GM20000 (cell line): Measurements from ENCODE around the gene WDFY2.

Experiments
- DNase-seq: peaks from one replicate; pipeline ENCODE4 v3.0.0; 2012; ENCODE audit warnings: low spot score
- TF ChIP-seq, protein P1 (sequence below): IDR thresholded peaks from 2 replicates; pipeline ENCODE4 v1.5.1; 2012; ENCODE audit warnings: mild to moderate bottlenecking, control low read depth; ENCODE audit errors: extremely low read depth, missing control alignments

WDFY2 gene

DNA sequence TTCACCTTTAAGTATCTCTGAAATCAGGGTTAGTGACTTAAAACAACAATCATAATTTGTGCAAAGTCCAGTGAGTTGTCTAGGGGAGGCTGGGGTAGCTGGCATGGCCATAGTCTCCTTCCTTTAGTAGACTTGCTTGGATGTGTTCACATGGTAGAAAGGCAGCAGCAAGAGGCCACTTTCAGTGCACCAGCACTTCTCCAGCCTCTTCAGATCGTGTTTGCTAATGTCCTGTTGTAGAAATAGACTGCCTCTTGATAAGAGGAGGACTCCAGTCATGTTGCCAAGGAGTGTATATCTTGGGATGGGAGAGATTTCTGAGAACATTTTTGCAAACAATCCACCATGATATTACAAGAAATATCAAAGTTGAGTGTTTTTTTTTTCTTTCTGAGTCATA is 22.9 kb downstream of the WDFY2 start:
- TF ChIP-seq, protein P1, sequence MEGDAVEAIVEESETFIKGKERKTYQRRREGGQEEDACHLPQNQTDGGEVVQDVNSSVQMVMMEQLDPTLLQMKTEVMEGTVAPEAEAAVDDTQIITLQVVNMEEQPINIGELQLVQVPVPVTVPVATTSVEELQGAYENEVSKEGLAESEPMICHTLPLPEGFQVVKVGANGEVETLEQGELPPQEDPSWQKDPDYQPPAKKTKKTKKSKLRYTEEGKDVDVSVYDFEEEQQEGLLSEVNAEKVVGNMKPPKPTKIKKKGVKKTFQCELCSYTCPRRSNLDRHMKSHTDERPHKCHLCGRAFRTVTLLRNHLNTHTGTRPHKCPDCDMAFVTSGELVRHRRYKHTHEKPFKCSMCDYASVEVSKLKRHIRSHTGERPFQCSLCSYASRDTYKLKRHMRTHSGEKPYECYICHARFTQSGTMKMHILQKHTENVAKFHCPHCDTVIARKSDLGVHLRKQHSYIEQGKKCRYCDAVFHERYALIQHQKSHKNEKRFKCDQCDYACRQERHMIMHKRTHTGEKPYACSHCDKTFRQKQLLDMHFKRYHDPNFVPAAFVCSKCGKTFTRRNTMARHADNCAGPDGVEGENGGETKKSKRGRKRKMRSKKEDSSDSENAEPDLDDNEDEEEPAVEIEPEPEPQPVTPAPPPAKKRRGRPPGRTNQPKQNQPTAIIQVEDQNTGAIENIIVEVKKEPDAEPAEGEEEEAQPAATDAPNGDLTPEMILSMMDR = no peak
- no peak for DNase-seq

DNA sequence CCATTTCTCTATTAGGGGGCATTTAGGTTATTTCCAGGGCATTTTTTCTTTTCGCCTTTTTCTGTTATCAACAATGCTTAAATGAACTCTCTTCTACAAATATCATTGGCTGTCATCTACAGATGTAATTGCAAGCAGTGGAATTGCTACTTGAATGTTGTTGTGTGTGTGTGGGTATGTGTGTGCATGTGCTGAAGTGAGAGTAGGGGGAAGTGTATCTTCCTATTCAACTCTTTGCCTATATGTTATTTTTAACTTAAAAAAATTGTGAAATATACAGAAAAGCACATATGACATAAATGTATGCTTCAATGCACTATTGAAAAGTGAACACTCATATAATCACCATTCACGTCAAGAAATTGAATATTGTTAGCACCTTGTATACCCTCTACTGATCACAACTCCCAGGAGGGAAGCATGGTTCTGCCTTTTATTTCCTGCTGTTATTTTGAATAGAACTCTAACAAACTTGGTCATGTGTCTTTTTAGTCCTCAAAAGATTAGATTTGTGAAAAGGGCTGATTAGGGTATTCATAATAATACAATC is 24.7 kb downstream of the WDFY2 start:
- TF ChIP-seq, protein P1 = no peak
- DNase-seq = no peak

DNA sequence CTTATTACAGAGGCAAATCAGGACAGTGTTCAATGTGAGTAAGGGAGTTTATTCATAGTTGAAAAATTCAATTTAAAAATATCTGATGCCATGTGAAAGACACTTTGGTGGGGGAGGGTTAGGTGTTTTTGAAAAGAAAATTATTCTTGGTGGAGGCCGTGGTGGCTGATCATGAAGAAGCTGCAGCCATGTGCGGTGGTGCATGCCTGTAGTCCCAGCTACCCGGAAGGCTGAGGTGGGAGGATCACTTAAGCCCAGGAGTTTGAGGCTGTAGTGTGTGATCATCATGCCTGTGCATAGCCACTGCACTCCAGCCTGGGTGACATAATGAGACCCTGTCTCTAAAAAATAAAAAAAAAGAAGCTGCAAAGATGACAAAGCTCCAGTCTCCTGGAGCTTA is 28.6 kb downstream of the WDFY2 start:
- DNase-seq = no peak
- TF ChIP-seq, protein P1 = no peak

DNA sequence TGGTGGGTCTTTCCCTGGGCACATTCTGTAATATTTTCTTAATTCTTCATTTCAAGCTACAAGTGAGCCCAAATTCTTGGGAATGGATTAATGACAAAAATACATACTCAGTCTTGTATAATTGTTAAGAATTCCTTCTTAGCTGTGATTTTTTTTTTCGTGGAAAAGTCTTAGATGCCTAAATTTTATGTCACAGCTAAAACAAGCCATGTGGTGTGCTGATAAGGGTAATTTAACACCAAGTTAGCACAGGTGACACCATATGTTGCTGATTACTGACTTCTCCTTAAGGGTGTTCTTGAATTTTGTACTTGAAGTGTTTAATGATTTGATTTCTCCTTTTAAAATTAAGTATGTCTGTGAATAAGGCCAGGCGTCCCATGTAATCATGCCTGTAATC is 29.3 kb downstream of the WDFY2 start:
- DNase-seq = no peak
- TF ChIP-seq, protein P1 = no peak

DNA sequence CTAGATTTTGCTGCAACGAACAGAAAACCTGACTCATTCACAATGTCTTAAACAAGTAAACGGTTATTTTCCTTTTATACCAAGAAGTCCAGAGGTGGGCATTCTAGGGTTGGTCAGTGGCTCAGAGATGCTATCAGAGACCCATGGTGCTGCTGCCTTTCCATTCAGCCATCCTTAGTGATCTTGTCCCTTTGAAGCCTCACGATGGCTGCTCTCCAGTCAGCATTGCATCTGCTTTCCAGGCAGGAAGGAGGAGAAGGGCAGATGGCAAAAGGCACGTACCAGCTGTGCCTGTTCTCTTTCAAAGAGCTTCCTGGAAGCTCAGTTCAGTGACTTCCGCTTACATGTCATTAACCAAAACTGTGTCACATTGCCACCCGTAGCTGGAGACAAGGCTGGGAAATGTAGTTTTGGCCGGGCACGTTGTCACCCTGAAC is 30.1 kb downstream of the WDFY2 start:
- TF ChIP-seq, protein P1 = no peak
- DNase-seq = peak; percentile 46

DNA sequence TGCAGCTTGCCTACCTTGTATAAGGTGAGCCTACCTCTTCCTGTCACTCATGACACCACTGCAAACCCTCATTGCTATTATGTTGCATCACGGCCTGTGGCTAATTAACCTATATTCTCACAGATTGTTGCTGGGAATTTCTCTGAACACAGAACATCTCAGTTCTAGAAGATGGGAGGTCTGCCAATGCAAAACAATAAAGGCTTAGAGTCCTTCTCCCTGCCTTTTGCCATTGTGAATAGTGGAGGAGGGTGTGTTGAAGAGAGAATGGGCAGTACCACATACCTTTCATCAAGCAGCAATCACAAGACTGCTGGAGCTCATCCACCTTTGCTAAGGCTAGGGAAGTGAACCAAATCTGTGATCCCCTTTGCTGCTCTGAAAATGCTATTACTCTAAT is 34.4 kb downstream of the WDFY2 start:
- no peak for DNase-seq
- TF ChIP-seq, protein P1 = no peak

DNA sequence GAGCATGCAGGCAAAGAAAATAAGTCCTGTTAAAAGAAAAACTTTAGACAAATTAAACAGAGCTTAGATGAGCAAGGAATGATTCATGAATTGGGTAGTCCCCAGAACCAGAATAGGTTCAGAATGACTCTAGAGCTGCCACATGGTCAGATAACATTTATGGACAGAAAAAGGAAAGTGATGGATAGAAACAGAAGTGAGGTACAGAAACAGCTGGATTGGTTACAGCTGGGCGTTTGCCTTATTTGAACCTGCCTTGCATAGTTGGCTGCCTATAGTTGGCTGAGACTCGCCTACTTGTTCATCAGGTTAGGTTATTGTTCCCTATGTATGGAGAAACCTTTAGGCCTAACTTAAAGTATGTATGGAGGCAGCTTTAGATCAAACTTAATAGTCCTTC is 35.4 kb downstream of the WDFY2 start:
- TF ChIP-seq, protein P1 = no peak
- no peak for DNase-seq
